Osteoblast (primary cell): ENCODE results near the gene UNCX. TPM values are rescaled to one million over a fixed set of nuclear protein-coding genes. Genes with fewer than 3 reads are reported as not detected.

Source experiments
- DNase-seq: peaks from one replicate; pipeline ENCODE4 v3.0.0; 2011; ENCODE audit warnings: low spot score, mixed read lengths; ENCODE audit not compliant: insufficient read length; ENCODE audit errors: missing footprints
- H2AFZ ChIP-seq: 2 replicates; pipeline ENCODE4 v1.6.0; 2011; ENCODE audit warnings: mild to moderate bottlenecking, low read length
- H3K27ac ChIP-seq: 2 replicates; pipeline ENCODE4 v1.5.1; 2011; ENCODE audit warnings: mild to moderate bottlenecking, low read depth, low read length, moderate library complexity
- H3K27me3 ChIP-seq: 2 replicates; pipeline ENCODE4 v1.6.0; 2012; ENCODE audit warnings: mild to moderate bottlenecking, control low read depth, inconsistent platforms, low read length, moderate library complexity; ENCODE audit not compliant: insufficient read depth
- H3K36me3 ChIP-seq: 2 replicates; pipeline ENCODE4 v1.5.1; 2011; ENCODE audit warnings: mild to moderate bottlenecking, low read length, control low read depth, moderate library complexity; ENCODE audit not compliant: insufficient read depth
- H3K4me1 ChIP-seq: 2 replicates; pipeline ENCODE4 v1.5.1; 2011; ENCODE audit warnings: mild to moderate bottlenecking, low read length, control low read depth, moderate library complexity; ENCODE audit not compliant: insufficient read depth
- H3K4me2 ChIP-seq: 2 replicates; pipeline ENCODE4 v1.6.0; 2011; ENCODE audit warnings: mild to moderate bottlenecking, low read length; ENCODE audit not compliant: insufficient read depth
- H3K4me3 ChIP-seq: fragments of 200-600 bp; sonication (generic); 3 replicates; pipeline ENCODE4 v1.5.1; 2012; ENCODE audit warnings: mild to moderate bottlenecking, low read length, inconsistent platforms; ENCODE audit not compliant: insufficient read depth
- H3K79me2 ChIP-seq: 2 replicates; pipeline ENCODE4 v1.6.0; 2012; ENCODE audit warnings: mild to moderate bottlenecking, low read length, control low read depth, inconsistent platforms; ENCODE audit not compliant: insufficient read depth
- H3K9me3 ChIP-seq: 2 replicates; pipeline ENCODE4 v1.5.1; 2011; ENCODE audit warnings: low read depth, low read length, control low read depth
- H4K20me1 ChIP-seq: 2 replicates; pipeline ENCODE4 v1.6.0; 2012; ENCODE audit warnings: mild to moderate bottlenecking, low read length, control low read depth; ENCODE audit not compliant: insufficient read depth
- total RNA-seq: library from RNA; depleted of rRNA; stranded (reverse); fragments of >200 nt; gene quantifications from 2 replicates; pipeline ENCODE4 v1.2.3, GENCODE V29; 2012
- TF ChIP-seq, protein P1 (sequence below): IDR thresholded peaks from 2 replicates; pipeline ENCODE4 v1.5.1; 2011; ENCODE audit warnings: mild to moderate bottlenecking, low read depth, low read length, moderate library complexity; ENCODE audit errors: extremely low read depth

The UNCX gene
- total RNA-seq, 1 donor: not detected

GRCh38 chr7:1263391-1263951 lies 30.8 kb downstream of the UNCX start:
- DNase-seq: no peak
- TF ChIP-seq, protein P1, sequence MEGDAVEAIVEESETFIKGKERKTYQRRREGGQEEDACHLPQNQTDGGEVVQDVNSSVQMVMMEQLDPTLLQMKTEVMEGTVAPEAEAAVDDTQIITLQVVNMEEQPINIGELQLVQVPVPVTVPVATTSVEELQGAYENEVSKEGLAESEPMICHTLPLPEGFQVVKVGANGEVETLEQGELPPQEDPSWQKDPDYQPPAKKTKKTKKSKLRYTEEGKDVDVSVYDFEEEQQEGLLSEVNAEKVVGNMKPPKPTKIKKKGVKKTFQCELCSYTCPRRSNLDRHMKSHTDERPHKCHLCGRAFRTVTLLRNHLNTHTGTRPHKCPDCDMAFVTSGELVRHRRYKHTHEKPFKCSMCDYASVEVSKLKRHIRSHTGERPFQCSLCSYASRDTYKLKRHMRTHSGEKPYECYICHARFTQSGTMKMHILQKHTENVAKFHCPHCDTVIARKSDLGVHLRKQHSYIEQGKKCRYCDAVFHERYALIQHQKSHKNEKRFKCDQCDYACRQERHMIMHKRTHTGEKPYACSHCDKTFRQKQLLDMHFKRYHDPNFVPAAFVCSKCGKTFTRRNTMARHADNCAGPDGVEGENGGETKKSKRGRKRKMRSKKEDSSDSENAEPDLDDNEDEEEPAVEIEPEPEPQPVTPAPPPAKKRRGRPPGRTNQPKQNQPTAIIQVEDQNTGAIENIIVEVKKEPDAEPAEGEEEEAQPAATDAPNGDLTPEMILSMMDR: no peak
- Histone ChIP-seq H4K20me1 (no peaks in the 10 kb centered on the region), H2AFZ (no peak overlapping the region), H3K27me3 (peaks cover 24% of the 10 kb centered on the region), H3K27ac (no peak overlapping the region), H3K79me2 (no peaks in the 10 kb centered on the region), H3K4me2 (no peak overlapping the region), H3K36me3 (no peaks in the 10 kb centered on the region), H3K9me3 (no peaks in the 10 kb centered on the region), H3K4me3 (no peak overlapping the region), H3K4me1 (no peaks in the 10 kb centered on the region)

- Histone ChIP-seq H2AFZ (no peak overlapping the region), H3K4me2 (no peak overlapping the region), H3K4me1 (no peaks in the 10 kb centered on the region), H3K36me3 (no peaks in the 10 kb centered on the region), H3K27me3 (peaks cover 28% of the 10 kb centered on the region), H3K4me3 (no peak overlapping the region), H3K9me3 (no peaks in the 10 kb centered on the region), H4K20me1 (no peaks in the 10 kb centered on the region), H3K27ac (no peak overlapping the region), H3K79me2 (no peaks in the 10 kb centered on the region)
- no peak for DNase-seq
- TF ChIP-seq, protein P1: no peak
Measured at GRCh38 chr7:1264345-1265280, 31.9 kb downstream of the UNCX start.

GRCh38 chr7:1267016-1267900 lies 34.6 kb downstream of the UNCX start:
- Histone ChIP-seq H3K36me3 (no peaks in the 10 kb centered on the region), H3K4me2 (no peak overlapping the region), H2AFZ (no peak overlapping the region), H3K4me1 (no peaks in the 10 kb centered on the region), H4K20me1 (no peaks in the 10 kb centered on the region), H3K79me2 (no peaks in the 10 kb centered on the region), H3K9me3 (no peaks in the 10 kb centered on the region), H3K27me3 (peaks cover 20% of the 10 kb centered on the region), H3K4me3 (no peak overlapping the region), H3K27ac (no peak overlapping the region)
- DNase-seq: no peak
- TF ChIP-seq, protein P1: no peak
